ENCODE measurements around the gene PLD3. TPM values are rescaled to one million over a fixed set of nuclear protein-coding genes. Genes with fewer than 3 reads are reported as not detected.
"Not testable (repeated sequence)": the region's sequence is repeated elsewhere in the genome, so short reads cannot be mapped to it uniquely, and the experiment has no call there.

Gene PLD3
- total and polyA plus RNA-seq, 10 donors = 61.3 to 589 (median 250) TPM

DNA sequence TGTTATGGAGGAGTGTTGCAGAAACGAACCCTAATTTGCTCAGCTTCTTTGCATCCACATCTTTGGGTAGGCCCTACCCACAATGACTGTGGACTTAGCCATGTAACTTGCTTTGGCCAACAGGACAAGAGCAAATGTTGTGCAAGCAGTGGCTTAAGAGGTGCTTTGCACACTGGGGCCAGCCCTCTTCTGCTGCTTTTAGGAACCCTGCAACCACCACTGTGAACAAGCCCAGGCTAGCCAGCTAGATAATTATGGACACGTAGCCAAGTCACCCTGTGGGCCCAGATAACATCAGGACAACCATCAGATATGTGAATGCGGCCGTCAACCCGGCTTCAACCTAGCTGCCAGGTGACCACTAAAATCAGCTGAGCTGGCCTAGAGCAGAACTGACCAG, 17.4 kb upstream of the PLD3 start:
- H3K36me3 ChIP-seq = peaks cover 0 to 100% (median 85%) of the 10 kb centered on the region in 6 donors
- H3K27ac ChIP-seq = no peak overlapping the region

DNA sequence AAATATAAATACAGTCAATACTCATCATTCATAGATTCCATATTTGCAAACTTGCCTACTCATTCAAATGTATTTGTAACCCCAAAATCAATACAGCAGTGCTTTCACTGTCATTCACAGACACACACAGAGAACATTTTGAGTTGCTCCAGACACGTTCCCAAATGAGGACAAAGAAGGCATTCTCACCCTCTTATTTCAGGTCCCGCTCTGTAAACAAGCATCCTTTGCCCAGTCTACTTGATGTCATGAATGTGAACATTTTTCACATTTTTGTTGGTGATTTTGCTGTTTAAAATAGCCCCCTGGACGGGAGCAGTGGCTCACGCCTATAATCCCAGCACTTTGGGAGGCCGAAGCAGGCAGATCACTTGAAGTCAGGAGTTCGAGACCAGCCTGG, 15.8 kb upstream of the PLD3 start:
- WGBS, 5 donors = 89 to 97% (median 95%) methylated on average over 6 of the region's 6 CpGs
- H3K4me1 ChIP-seq = no peaks in the 10 kb centered on the region
- DNase-seq = no peak
- H3K9me3 ChIP-seq = no peaks in the 10 kb centered on the region
- H3K27me3 ChIP-seq (replicated peaks in 1 of 7) = no peaks in the 10 kb centered on the region
- peaks cover 0 to 92% (median 74%) of the 10 kb centered on the region in 6 donors for H3K36me3 ChIP-seq
- H3K4me3 ChIP-seq = no peak overlapping the region
- intact Hi-C loops (cut with DNase I; ENCODE audit: low total_unique reads) = no loop called here
- no peak overlapping the region for H3K27ac ChIP-seq
- TF ChIP-seq POLR2AphosphoS5 (IDR thresholded peaks at IDR 0.05) = no peak
- no peak for TF ChIP-seq POLR2A (IDR thresholded peaks at IDR 0.05)
- no peak for TF ChIP-seq CTCF (IDR thresholded peaks at IDR 0.05 in 8 of 11, conservative IDR thresholded peaks at IDR 0.05 in 3 of 11)

More for the DNA sequence above, 17.4 kb upstream of the PLD3 start:
- intact Hi-C loops (cut with DNase I; ENCODE audit: low total_unique reads) = no loop called here
- WGBS, 5 donors = 95 to 100% (median 97%) methylated on average over 2 to 5 of the region's 5 CpGs
- Histone ChIP-seq H3K4me1 (no peaks in the 10 kb centered on the region), H3K4me3 (no peak overlapping the region), H3K27me3 (replicated peaks in 1 of 7) (no peaks in the 10 kb centered on the region), H3K9me3 (no peaks in the 10 kb centered on the region)
- no peak for DNase-seq
- no peak for TF ChIP-seq CTCF (IDR thresholded peaks at IDR 0.05 in 8 of 11, conservative IDR thresholded peaks at IDR 0.05 in 3 of 11)
- no peak for TF ChIP-seq POLR2AphosphoS5 (IDR thresholded peaks at IDR 0.05)
- no peak for TF ChIP-seq POLR2A (IDR thresholded peaks at IDR 0.05)

DNA sequence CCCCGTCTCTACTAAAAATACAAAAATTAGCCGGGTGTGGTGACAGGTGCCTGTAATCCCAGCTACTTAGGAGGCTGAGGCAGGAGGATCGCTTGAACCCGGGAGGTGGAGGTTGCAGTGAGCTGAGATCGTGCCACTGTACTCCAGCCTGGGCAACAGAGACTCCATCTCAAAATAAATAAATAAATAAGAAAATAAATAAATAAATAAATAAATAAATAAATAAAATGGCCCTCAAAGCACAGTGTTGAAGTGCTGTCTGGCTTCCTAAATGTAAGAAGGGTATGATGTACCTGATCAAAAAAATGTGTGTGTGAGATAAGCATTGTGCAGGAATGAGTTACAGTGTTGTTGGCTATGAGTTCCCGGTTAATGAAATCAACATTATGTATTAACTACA, 15.4 kb upstream of the PLD3 start:
- intact Hi-C loops (cut with DNase I; ENCODE audit: low total_unique reads); H3K9me3 ChIP-seq; H3K27me3 ChIP-seq (replicated peaks in 1 of 7); H3K27ac ChIP-seq; DNase-seq; H3K4me1 ChIP-seq; H3K4me3 ChIP-seq: not testable (repeated sequence)
- WGBS, 5 donors = 95 to 98% (median 96%) methylated on average over 6 of the region's 6 CpGs
- H3K36me3 ChIP-seq = peaks cover 0 to 92% (median 69%) of the 10 kb centered on the region in 6 donors

- Histone ChIP-seq H3K27me3 (replicated peaks in 1 of 7) (no peaks in the 10 kb centered on the region), H3K27ac (no peak overlapping the region), H3K4me3 (no peak overlapping the region), H3K9me3 (no peaks in the 10 kb centered on the region), H3K36me3 (peaks cover 0 to 90% (median 57%) of the 10 kb centered on the region in 6 donors), H3K4me1 (no peaks in the 10 kb centered on the region)
- TF ChIP-seq POLR2AphosphoS5 (IDR thresholded peaks at IDR 0.05) (no peak), CTCF (IDR thresholded peaks at IDR 0.05 in 8 of 11, conservative IDR thresholded peaks at IDR 0.05 in 3 of 11) (no peak), POLR2A (IDR thresholded peaks at IDR 0.05) (no peak)
- intact Hi-C loops (cut with DNase I; ENCODE audit: low total_unique reads) = no loop called here
- DNase-seq = peak; percentile 33
Measured at GRCh38 chr19:40335101-40335500, 13.4 kb upstream of the PLD3 start.

Data from spleen (tissue), 11 donors.